Heart left ventricle (tissue), 16 donors: ENCODE measurements around the gene ELOVL5. TPM values are rescaled to one million over a fixed set of nuclear protein-coding genes. Genes with fewer than 3 reads are reported as not detected.

Source experiments
- ATAC-seq, 4 donors: fragments of 200-7000 bp; cut with Tn5 transposase; one replicate each; pipeline ENCODE4 v1.9.1; 2020 to 2022; ENCODE audit warnings: moderate library complexity in 4 of 4, mild to moderate bottlenecking in 3 of 4, moderate number of reproducible peaks in 1 of 4
- DNase-seq, 5 donors: peaks; one replicate each; pipeline ENCODE4 v3.0.0-alpha.2; 2020
- H3K27ac ChIP-seq, 12 donors: fragments of 200-600 bp; sonication (generic) in 4 of 12; one replicate each; pipeline versions ENCODE4 v1.5.0 to v1.8.0; 2016 to 2022; ENCODE audit warnings: mild to moderate bottlenecking in 2 of 12
- H3K27me3 ChIP-seq, 9 donors: fragments of 200-600 bp; sonication (generic) in 2 of 9; one replicate each; pipeline versions ENCODE4 v1.5.1 to v1.8.0; 2016 to 2022; ENCODE audit warnings: mild to moderate bottlenecking in 3 of 9
- H3K36me3 ChIP-seq, 9 donors: fragments of 200-600 bp; sonication (generic) in 2 of 9; one replicate each; pipeline versions ENCODE4 v1.5.0 to v1.8.0; 2018 to 2022; ENCODE audit warnings: mild to moderate bottlenecking in 2 of 9
- H3K4me1 ChIP-seq, 12 donors: fragments of 200-600 bp; sonication (generic) in 4 of 12; one replicate each; pipeline versions ENCODE4 v1.5.0 to v1.8.0; 2016 to 2022; ENCODE audit warnings: mild to moderate bottlenecking in 3 of 12
- H3K4me3 ChIP-seq, 12 donors: fragments of 200-600 bp; sonication (generic) in 4 of 12; one replicate each; pipeline versions ENCODE4 v1.5.0 to v1.8.0; 2017 to 2022; ENCODE audit warnings: mild to moderate bottlenecking in 9 of 12, moderate library complexity in 4 of 12
- H3K9me3 ChIP-seq, 12 donors: fragments of 200-600 bp; sonication (generic) in 4 of 12; one replicate each; pipeline versions ENCODE4 v1.5.0 to v1.8.0; 2016 to 2022; ENCODE audit warnings: mild to moderate bottlenecking in 1 of 12
- POLR2A ChIP-seq, 2 donors: fragments of 450-650 bp; IDR thresholded peaks; one replicate each; pipeline ENCODE4 v1.6.1; 2017; ENCODE audit warnings: antibody characterized with exemption in 2 of 2, mild to moderate bottlenecking in 2 of 2, moderate library complexity in 2 of 2
- WGBS, 4 donors: extraction: QIAGEN DNeasy Blood & Tissue Kit in 2 of 4; methylation state at CpG; one replicate each; pipeline versions ENCODE4 v1.1.5 to v1.1.7; 2013 to 2018; 5-methylcytosine and 5-hydroxymethylcytosine counted together
- intact Hi-C, 10 donors: fragments of 100-400 bp; cut with DNase I; formaldehyde crosslinking; loops; one replicate each; pipeline versions ENCODE4 v1.11.1 to v1.14.2; 2022
- polyA plus RNA-seq, 2 donors: library from polyadenylated mRNA; stranded (reverse); fragments of 200-250 nt; gene quantifications; one replicate each; pipeline ENCODE4 v1.2.3, GENCODE V29; 2013
- total RNA-seq, 9 donors: library from RNA; depleted of rRNA in 2 of 9; stranded (reverse); fragments of >200 nt in 2 of 9; fragmentation: NEBNext Ultra II Directional in 3 of 9; extraction: Animal tissue kit (Norgen Biotek cat#: 25700) in 3 of 9; gene quantifications; one replicate each; pipeline versions ENCODE4 v1.1.0 to v1.2.4, GENCODE V29; 2016 to 2023
- TF ChIP-seq, protein P1 (sequence below), 12 donors: fragments of 200-600 bp; sonication (generic) in 4 of 12; IDR thresholded peaks; one replicate each; pipeline versions ENCODE4 v1.5.0 to v1.8.0; 2018 to 2022; ENCODE audit warnings: antibody characterized with exemption in 12 of 12, mild to moderate bottlenecking in 5 of 12
- donor health status: ischemic (EF 13 %, LVEDD 7.1; RV severe dilation, severe dysfunction).
- donor health status: healthy with polysubstance abuse.
- donor health status: DM: no; HTN: yes; CAD: no.
- donor health status: DM: no; HTN: no; CAD: no.
- donor health status: ischemic (EF 25% LVEDD 6.9; RV normal size, moderate dysfunction).
- donor health status: ischemic (EF 25% LVEDD 5.7; RV mildly dilated, moderate dysfunction).
- donor health status: healthy.
- donor health status: DM: yes; HTN: yes; CAD: no.
- donor health status: ischemic (EF 35%, LVEDD 5.7; RV mildly dilated, moderate dysfunction).
- donor health status: nonischemic (EF 11% LVEDD 7.7; RV severe dilation, severe dysfunction).
- donor health status: DM: yes; HTN: yes; CAD: no.
- donor health status: PGD.
- donor health status: ischemic (EF 29% LVEDD 5.4; RV normal size, mild dysfunction).
- donor health status: nonischemic (EF 23%, LVEDD 6.1; RV moderate dilation, normal function).

Gene ELOVL5
- total and polyA plus RNA-seq, 11 donors, result 9.6 to 47.9 (median 29.3) TPM

DNA sequence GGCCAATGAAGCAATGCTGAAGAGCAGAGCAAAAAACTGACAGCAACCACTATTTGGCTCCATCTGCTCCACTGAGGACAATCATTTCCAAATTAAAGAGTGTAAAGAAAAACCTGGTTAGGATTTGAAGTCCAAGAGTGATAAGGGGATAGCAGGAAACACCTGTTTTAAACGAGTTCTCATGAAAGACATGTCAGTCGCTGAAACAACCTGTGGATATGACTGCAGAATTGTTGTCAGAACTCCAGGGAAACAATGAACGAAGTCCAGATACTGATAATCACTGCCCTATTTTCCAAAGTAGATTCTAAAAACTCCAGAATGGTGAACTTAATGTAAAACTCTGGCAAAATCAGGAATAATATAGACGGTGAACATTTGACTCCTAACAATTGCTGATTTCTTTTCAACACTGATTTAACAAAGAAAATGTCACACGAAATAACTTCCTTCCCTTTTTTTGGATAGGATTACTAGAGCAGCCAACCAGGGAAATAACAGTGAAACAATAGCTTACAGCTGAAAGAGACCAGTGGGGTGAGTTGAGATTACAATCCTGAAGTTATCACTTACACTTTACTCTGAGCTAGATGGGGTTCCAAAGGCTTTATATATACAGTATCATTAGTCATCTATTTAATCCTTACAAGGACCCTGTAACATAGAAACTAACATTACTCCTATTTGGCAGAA lies 83.7 kb downstream of the ELOVL5 start:
- intact Hi-C loops, result loop anchor here in 1 of 10 donors (10.0 kb wide), 1 partner anchor 90 kb away; no protein-coding TSS in a partner anchor
- Histone ChIP-seq H3K4me1 (peaks cover 0 to 26% (median 9%) of the 10 kb centered on the region in 12 donors), H3K27me3 (no peaks in the 10 kb centered on the region), H3K27ac (peak overlapping the region in 3 of 12 donors; percentile 13 to 33 (median 21)), H3K4me3 (no peak overlapping the region), H3K36me3 (peaks cover 0 to 85% (median 63%) of the 10 kb centered on the region in 9 donors), H3K9me3 (no peaks in the 10 kb centered on the region)
- no peak for DNase-seq
- TF ChIP-seq, protein P1, sequence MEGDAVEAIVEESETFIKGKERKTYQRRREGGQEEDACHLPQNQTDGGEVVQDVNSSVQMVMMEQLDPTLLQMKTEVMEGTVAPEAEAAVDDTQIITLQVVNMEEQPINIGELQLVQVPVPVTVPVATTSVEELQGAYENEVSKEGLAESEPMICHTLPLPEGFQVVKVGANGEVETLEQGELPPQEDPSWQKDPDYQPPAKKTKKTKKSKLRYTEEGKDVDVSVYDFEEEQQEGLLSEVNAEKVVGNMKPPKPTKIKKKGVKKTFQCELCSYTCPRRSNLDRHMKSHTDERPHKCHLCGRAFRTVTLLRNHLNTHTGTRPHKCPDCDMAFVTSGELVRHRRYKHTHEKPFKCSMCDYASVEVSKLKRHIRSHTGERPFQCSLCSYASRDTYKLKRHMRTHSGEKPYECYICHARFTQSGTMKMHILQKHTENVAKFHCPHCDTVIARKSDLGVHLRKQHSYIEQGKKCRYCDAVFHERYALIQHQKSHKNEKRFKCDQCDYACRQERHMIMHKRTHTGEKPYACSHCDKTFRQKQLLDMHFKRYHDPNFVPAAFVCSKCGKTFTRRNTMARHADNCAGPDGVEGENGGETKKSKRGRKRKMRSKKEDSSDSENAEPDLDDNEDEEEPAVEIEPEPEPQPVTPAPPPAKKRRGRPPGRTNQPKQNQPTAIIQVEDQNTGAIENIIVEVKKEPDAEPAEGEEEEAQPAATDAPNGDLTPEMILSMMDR (IDR thresholded peaks at IDR 0.05), result no peak
- TF ChIP-seq POLR2A (IDR thresholded peaks at IDR 0.05), result no peak
- peak in 1 of 4 donors; percentile 52 for ATAC-seq
- WGBS, 4 donors, result 28 to 47% (median 35%) methylated on average over 5 of the region's 5 CpGs

DNA sequence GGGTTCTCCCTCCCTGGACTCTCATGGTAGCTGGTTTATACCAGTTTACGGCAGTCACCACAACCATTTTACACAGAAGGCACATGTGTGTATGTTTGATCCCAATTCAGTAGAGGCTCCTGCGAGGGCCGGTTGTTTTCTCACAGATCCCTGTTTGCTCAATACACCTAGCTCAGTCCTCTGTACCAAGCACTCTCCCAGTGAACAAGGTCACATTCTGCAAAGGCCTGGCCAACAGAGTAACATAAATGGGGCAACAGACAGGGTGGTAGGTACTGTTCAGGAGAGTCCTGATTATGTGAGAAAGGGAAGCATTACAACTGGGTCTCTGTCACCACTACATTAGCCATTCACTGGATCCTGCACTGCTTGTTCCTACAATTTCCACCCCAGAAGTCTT lies 84.4 kb downstream of the ELOVL5 start:
- H3K27ac ChIP-seq, result peak overlapping the region in 1 of 12 donors; percentile 21
- peaks cover 0 to 85% (median 59%) of the 10 kb centered on the region in 9 donors for H3K36me3 ChIP-seq
- H3K27me3 ChIP-seq, result no peaks in the 10 kb centered on the region
- WGBS, 4 donors, result 92 to 97% (median 96%) methylated on average over 3 of the region's 3 CpGs
- ATAC-seq (no peak), DNase-seq (no peak)
- no peak overlapping the region for H3K4me3 ChIP-seq
- TF ChIP-seq POLR2A (IDR thresholded peaks at IDR 0.05), result no peak
- TF ChIP-seq, protein P1 (IDR thresholded peaks at IDR 0.05), result no peak
- no peaks in the 10 kb centered on the region for H3K9me3 ChIP-seq
- intact Hi-C loops, result loop anchor here in 1 of 10 donors (10.0 kb wide), 1 partner anchor 90 kb away; no protein-coding TSS in a partner anchor
- peaks cover 0 to 32% (median 11%) of the 10 kb centered on the region in 12 donors for H3K4me1 ChIP-seq

DNA sequence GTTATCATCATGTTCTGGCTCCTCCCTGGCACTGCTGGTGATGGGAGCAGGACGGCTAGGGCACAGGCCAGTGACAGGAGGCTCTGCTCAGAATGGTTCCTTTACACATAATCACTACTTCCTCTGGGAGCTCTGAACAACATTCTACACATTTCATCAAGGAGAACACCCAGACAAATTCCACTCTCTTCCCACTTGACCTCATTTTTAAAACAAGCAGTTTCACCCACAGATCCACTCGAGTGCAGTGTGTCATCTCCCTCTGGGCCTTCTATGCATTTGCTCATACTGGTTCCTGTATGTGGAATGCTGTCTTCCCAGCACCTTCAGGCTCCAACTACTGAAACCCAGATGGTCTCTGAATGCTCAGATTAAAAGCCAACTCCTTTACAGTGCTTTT lies 84.8 kb downstream of the ELOVL5 start:
- ATAC-seq (peak in 2 of 4 donors; percentile 27 to 41), DNase-seq (no peak)
- H3K27me3 ChIP-seq, result no peaks in the 10 kb centered on the region
- H3K4me3 ChIP-seq, result no peak overlapping the region
- peaks cover 0 to 32% (median 11%) of the 10 kb centered on the region in 12 donors for H3K4me1 ChIP-seq
- TF ChIP-seq POLR2A (IDR thresholded peaks at IDR 0.05), result no peak
- TF ChIP-seq, protein P1 (IDR thresholded peaks at IDR 0.05), result no peak
- WGBS, 4 donors, result 47 to 69% (median 60%) methylated on average over 2 of the region's 2 CpGs
- no peak overlapping the region for H3K27ac ChIP-seq
- peaks cover 0 to 85% (median 56%) of the 10 kb centered on the region in 9 donors for H3K36me3 ChIP-seq
- intact Hi-C loops, result loop anchor here in 1 of 10 donors (10.0 kb wide), 1 partner anchor 91 kb away; no protein-coding TSS in a partner anchor
- no peaks in the 10 kb centered on the region for H3K9me3 ChIP-seq

DNA sequence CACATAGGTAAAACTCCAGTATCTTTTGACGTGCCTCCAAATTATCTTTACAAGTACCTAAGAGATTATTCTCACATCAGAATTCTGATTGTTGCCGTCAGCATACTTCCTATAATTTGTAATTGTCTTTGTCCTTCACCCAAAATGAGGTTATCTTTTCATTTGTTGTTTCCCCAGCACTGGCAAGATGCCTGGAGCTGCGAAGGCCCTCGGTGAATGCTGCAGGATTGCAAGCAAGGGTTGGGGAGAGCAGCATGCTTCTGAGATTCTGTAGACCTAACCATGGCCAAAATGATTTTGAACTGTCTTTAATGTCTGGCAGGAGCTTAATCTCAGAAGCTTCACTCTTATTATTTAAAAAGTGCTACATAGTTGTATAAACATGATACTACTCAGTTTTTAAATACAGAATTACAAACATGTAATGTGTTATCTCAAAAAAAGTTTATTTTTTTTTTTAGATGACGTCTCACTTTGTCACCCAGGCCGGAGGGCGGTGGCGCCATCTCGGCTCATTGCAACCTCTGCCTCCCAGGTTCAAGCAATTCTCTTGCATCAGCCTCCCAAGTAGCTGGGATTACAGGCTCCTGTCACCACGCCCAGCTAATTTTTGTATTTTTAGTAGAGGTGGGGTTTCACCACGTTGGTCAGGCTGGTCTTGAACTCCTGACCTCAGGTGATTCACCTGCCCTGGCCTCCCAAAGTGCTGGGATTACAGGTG lies 88.7 kb downstream of the ELOVL5 start:
- intact Hi-C loops, result loop anchor here in 1 of 10 donors (10.0 kb wide), 1 partner anchor 95 kb away; no protein-coding TSS in a partner anchor
- DNase-seq (no peak), ATAC-seq (no peak)
- H3K27me3 ChIP-seq, result no peaks in the 10 kb centered on the region
- 64 to 68% (median 64%) methylated on average over 11 of the region's 11 CpGs for WGBS, 4 donors
- no peak overlapping the region for H3K4me3 ChIP-seq
- TF ChIP-seq, protein P1 (IDR thresholded peaks at IDR 0.05), result no peak
- no peak for TF ChIP-seq POLR2A (IDR thresholded peaks at IDR 0.05)
- H3K9me3 ChIP-seq, result no peaks in the 10 kb centered on the region
- H3K27ac ChIP-seq, result peak overlapping the region in 1 of 12 donors; percentile 15
- H3K36me3 ChIP-seq, result peaks cover 0 to 63% (median 25%) of the 10 kb centered on the region in 9 donors
- peaks cover 0 to 33% (median 7%) of the 10 kb centered on the region in 12 donors for H3K4me1 ChIP-seq
